ENCODE results near the gene UQCC5.

UQCC5 gene

GRCh38 chr3:52546111-52546901 is 9.9 kb downstream of the UQCC5 start:
- TF ChIP-seq POLR2A (IDR thresholded peaks at IDR 0.05; ENCODE audit: low read depth, low read length) (no peak), TAF1 (IDR thresholded peaks at IDR 0.05; ENCODE audit: borderline replicate concordance, low read depth, low read length) (no peak), POLR2AphosphoS5 (IDR thresholded peaks at IDR 0.05; ENCODE audit: low read depth, low read length) (no peak)
- no peak for DNase-seq (ENCODE audit: insufficient read length)
- FAIRE-seq: no peak

- DNase-seq (ENCODE audit: insufficient read length) (no peak), FAIRE-seq (no peak)
- TF ChIP-seq TAF1 (IDR thresholded peaks at IDR 0.05; ENCODE audit: borderline replicate concordance, low read depth, low read length) (no peak), POLR2A (IDR thresholded peaks at IDR 0.05; ENCODE audit: low read depth, low read length) (no peak)
These were observed 10.7 kb downstream of the UQCC5 start for GRCh38 chr3:52547143-52547542.

- FAIRE-seq (no peak), DNase-seq (ENCODE audit: insufficient read length) (no peak)
- TF ChIP-seq POLR2AphosphoS5 (IDR thresholded peaks at IDR 0.05; ENCODE audit: low read depth, low read length) (no peak), TAF1 (IDR thresholded peaks at IDR 0.05; ENCODE audit: borderline replicate concordance, low read depth, low read length) (no peak), POLR2A (IDR thresholded peaks at IDR 0.05; ENCODE audit: low read depth, low read length) (no peak)
These were observed 14.7 kb downstream of the UQCC5 start for GRCh38 chr3:52551118-52551517.

DNA sequence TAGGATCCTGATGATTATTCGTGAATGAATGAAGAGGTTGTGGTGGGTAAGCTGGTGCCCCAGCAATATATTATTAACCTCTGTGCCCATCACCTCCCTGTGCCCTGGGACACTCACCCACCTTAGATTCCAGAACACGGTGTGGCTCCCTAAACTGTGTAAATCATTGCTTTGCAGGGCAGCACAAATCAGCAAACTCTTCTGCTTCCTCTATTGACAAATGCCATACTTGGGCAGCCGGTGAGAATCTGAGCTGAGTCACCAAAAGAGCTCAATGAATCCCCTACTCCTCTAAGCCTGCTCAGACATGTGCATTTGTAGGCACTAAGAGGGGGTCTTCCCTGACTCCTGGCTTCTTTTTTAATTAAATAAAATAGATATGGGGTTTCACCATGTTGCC is 15.7 kb downstream of the UQCC5 start:
- FAIRE-seq: no peak

DNA sequence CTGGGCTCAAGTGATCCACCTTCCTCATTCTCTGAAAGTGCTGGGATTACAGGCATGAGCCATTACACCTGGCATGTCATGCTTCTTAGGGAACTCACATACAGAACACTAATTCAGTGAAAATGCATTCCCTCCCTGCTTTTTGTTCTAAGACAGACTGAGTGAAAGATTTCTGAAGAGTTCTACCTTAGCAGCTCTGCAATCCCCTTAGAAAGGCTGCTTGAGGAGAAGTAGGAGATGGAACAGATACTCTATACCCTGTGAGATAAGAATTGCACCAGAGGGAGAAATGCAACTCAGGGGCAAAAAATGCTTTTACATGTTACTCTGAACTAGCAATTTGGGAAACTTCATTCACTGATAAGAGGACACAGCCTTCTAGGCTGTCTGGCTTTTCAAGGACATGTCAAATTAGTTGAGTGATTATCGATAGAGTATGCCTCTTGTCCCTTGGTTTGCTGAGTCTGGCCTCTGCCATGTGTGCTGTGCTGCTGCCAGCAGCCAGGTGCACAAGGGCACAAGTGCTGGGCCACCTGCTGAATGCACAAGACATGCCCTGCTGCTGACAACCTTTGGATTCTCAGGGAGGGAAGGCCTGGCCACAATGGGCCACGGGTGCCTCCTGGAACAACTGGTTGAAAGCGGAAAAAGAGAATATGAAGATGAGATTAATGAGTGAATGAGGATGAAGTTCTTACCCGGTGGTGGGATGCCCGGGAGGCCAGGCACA is 17.8 kb downstream of the UQCC5 start:
- TF ChIP-seq POLR2AphosphoS5 (IDR thresholded peaks at IDR 0.05; ENCODE audit: low read depth, low read length): no peak
- no peak for TF ChIP-seq TAF1 (IDR thresholded peaks at IDR 0.05; ENCODE audit: borderline replicate concordance, low read depth, low read length)
- no peak for TF ChIP-seq POLR2A (IDR thresholded peaks at IDR 0.05; ENCODE audit: low read depth, low read length)
- FAIRE-seq (no peak), DNase-seq (ENCODE audit: insufficient read length) (no peak)

More for the DNA sequence above, 15.7 kb downstream of the UQCC5 start:
- no peak for TF ChIP-seq POLR2AphosphoS5 (IDR thresholded peaks at IDR 0.05; ENCODE audit: low read depth, low read length)
- DNase-seq (ENCODE audit: insufficient read length): no peak

GRCh38 chr3:52555056-52555455 is 18.7 kb downstream of the UQCC5 start:
- DNase-seq (ENCODE audit: insufficient read length): no peak
- TF ChIP-seq POLR2A (IDR thresholded peaks at IDR 0.05; ENCODE audit: low read depth, low read length) (no peak), POLR2AphosphoS5 (IDR thresholded peaks at IDR 0.05; ENCODE audit: low read depth, low read length) (no peak), TAF1 (IDR thresholded peaks at IDR 0.05; ENCODE audit: borderline replicate concordance, low read depth, low read length) (no peak)
- FAIRE-seq: no peak

DNA sequence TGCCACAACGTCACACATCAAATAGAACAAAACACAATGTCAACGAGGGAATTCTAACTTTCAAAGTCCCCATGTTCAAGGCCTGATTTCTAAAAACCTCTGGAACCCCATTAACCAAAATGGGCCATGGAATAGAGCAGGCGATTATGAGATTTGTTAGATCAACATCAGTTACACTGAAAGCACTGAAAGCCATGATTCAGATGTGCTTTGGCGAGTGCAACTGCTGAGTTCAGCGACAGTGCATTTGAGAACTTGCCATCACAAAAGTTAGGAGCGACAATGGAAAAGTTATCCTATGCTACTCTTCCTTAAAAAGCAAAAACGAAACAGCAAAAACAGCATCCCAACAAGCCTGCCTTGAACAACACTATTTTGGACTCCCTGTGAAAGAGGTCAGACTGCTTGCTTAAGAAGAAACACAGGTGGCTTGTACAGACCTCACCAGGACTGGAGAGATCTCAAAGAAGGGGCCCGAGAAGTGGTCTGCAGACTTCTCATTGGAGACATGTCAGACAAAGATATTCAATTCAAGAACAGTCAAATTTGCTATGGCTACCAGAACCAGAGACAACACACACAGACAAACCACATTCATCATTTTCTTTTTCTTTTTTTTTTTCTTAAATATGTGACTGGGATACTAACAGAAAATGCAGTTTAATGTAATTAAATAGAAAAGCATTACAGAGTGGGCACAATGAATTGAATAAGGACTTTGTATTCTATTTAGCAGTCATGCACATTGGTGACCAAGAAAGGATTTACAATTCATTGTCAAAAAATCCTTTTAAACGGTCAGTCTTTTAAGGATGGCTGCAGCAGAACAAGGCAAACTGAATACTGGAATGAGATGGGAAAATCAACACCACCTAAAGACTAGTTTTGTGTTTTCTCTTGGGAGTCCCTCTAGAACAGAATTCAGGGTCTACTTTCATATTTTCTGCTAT is 20.9 kb downstream of the UQCC5 start:
- TF ChIP-seq POLR2A (IDR thresholded peaks at IDR 0.05; ENCODE audit: low read depth, low read length) (no peak), TAF1 (IDR thresholded peaks at IDR 0.05; ENCODE audit: borderline replicate concordance, low read depth, low read length) (no peak), POLR2AphosphoS5 (IDR thresholded peaks at IDR 0.05; ENCODE audit: low read depth, low read length) (no peak)
- DNase-seq (ENCODE audit: insufficient read length) (no peak), FAIRE-seq (no peak)

GRCh38 chr3:52558436-52558835 is 22.0 kb downstream of the UQCC5 start:
- FAIRE-seq (no peak), DNase-seq (ENCODE audit: insufficient read length) (no peak)
- TF ChIP-seq POLR2A (IDR thresholded peaks at IDR 0.05; ENCODE audit: low read depth, low read length) (no peak), TAF1 (IDR thresholded peaks at IDR 0.05; ENCODE audit: borderline replicate concordance, low read depth, low read length) (no peak), POLR2AphosphoS5 (IDR thresholded peaks at IDR 0.05; ENCODE audit: low read depth, low read length) (no peak)

DNA sequence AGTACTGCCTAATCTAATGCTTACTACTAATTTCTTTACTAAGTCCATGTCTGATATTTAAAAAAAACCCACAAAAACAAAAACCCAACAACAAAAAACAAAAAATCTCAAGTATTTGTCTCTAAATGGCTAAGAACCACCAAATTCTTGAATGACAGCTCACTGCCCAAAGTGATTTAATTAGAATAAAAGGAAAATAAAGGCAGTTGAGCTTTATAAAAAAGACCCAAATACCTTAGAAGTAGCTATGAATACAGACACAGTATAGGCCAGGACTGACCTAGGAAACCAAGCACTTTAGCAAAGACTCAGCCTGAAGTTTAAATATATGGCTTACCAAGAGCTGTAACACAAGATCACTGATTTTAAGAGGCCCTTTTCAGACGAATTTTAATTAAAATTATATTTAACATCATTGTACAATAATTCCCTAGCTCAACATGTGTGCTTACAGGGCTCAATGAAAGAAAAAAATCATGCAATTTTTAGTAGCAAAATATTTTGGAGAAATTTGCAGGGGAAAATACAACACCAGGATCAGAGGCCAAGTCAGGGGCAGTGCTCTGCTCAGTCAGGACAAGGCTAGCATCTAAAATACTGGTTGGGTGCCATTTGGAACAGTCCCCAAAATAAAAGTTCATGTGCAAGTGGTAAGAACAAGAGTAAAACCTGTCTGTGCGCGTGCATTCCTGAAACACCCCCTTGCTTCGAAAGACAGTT is 24.8 kb downstream of the UQCC5 start:
- FAIRE-seq: peak; percentile 24
- no peak for TF ChIP-seq POLR2A (IDR thresholded peaks at IDR 0.05; ENCODE audit: low read depth, low read length)
- TF ChIP-seq TAF1 (IDR thresholded peaks at IDR 0.05; ENCODE audit: borderline replicate concordance, low read depth, low read length): no peak
- TF ChIP-seq POLR2AphosphoS5 (IDR thresholded peaks at IDR 0.05; ENCODE audit: low read depth, low read length): no peak
- DNase-seq (ENCODE audit: insufficient read length): no peak

- no peak for DNase-seq (ENCODE audit: insufficient read length)
- FAIRE-seq: no peak
- no peak for TF ChIP-seq TAF1 (IDR thresholded peaks at IDR 0.05; ENCODE audit: borderline replicate concordance, low read depth, low read length)
- TF ChIP-seq POLR2A (IDR thresholded peaks at IDR 0.05; ENCODE audit: low read depth, low read length): no peak
- TF ChIP-seq POLR2AphosphoS5 (IDR thresholded peaks at IDR 0.05; ENCODE audit: low read depth, low read length): no peak
These were observed 27.6 kb downstream of the UQCC5 start for GRCh38 chr3:52563984-52564383.

- no peak for TF ChIP-seq TAF1 (IDR thresholded peaks at IDR 0.05; ENCODE audit: borderline replicate concordance, low read depth, low read length)
- TF ChIP-seq POLR2AphosphoS5 (IDR thresholded peaks at IDR 0.05; ENCODE audit: low read depth, low read length): no peak
- TF ChIP-seq POLR2A (IDR thresholded peaks at IDR 0.05; ENCODE audit: low read depth, low read length): no peak
- no peak for FAIRE-seq
- no peak for DNase-seq (ENCODE audit: insufficient read length)
These were observed 31.7 kb downstream of the UQCC5 start for GRCh38 chr3:52568069-52568468.
